ENCODE results near the gene CSTA. TPM values are rescaled to one million over a fixed set of nuclear protein-coding genes. Genes with fewer than 3 reads are reported as not detected.

CSTA gene
- total RNA-seq, 1 donor from 2014 or later = not detected

DNA sequence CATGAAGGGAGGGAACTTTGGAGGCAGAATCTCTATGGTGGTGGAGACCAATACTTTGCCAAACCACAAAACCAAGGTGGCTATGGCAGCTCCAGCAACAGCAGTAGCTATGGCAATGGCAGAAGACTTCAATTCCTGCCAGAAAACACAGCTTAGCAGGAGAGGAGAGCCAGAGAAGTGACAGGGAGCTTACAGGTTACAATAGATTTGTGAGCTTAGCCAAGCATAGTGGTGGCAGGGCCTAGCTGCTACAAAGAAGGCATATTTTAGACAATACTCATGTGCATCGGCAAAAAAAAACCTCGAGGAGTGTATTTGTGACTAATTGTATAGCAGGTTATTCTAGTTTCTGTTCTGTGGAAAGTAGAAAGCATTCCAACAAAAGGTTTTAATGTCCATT lies 6.4 kb upstream of the CSTA start:
- intact Hi-C loops (cut with micrococcal nuclease) = no loop called here
- no peak overlapping the region for H3K27ac Mint-ChIP-seq
- TF ChIP-seq, protein P1, sequence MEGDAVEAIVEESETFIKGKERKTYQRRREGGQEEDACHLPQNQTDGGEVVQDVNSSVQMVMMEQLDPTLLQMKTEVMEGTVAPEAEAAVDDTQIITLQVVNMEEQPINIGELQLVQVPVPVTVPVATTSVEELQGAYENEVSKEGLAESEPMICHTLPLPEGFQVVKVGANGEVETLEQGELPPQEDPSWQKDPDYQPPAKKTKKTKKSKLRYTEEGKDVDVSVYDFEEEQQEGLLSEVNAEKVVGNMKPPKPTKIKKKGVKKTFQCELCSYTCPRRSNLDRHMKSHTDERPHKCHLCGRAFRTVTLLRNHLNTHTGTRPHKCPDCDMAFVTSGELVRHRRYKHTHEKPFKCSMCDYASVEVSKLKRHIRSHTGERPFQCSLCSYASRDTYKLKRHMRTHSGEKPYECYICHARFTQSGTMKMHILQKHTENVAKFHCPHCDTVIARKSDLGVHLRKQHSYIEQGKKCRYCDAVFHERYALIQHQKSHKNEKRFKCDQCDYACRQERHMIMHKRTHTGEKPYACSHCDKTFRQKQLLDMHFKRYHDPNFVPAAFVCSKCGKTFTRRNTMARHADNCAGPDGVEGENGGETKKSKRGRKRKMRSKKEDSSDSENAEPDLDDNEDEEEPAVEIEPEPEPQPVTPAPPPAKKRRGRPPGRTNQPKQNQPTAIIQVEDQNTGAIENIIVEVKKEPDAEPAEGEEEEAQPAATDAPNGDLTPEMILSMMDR (IDR thresholded peaks at IDR 0.05) = no peak
- H3K27me3 Mint-ChIP-seq = peaks cover 5% of the 10 kb centered on the region
- ChIA-PET POLR2A (no interaction called here), CTCF (no interaction called here)
- no peak overlapping the region for H3K4me3 Mint-ChIP-seq
- DNase-seq = no peak
- ATAC-seq (ENCODE audit: low read depth) = no peak
- no peaks in the 10 kb centered on the region for H3K36me3 Mint-ChIP-seq (ENCODE audit: low read depth)
- H3K9me3 Mint-ChIP-seq = peaks cover 6% of the 10 kb centered on the region
- H3K4me1 Mint-ChIP-seq = no peaks in the 10 kb centered on the region

DNA sequence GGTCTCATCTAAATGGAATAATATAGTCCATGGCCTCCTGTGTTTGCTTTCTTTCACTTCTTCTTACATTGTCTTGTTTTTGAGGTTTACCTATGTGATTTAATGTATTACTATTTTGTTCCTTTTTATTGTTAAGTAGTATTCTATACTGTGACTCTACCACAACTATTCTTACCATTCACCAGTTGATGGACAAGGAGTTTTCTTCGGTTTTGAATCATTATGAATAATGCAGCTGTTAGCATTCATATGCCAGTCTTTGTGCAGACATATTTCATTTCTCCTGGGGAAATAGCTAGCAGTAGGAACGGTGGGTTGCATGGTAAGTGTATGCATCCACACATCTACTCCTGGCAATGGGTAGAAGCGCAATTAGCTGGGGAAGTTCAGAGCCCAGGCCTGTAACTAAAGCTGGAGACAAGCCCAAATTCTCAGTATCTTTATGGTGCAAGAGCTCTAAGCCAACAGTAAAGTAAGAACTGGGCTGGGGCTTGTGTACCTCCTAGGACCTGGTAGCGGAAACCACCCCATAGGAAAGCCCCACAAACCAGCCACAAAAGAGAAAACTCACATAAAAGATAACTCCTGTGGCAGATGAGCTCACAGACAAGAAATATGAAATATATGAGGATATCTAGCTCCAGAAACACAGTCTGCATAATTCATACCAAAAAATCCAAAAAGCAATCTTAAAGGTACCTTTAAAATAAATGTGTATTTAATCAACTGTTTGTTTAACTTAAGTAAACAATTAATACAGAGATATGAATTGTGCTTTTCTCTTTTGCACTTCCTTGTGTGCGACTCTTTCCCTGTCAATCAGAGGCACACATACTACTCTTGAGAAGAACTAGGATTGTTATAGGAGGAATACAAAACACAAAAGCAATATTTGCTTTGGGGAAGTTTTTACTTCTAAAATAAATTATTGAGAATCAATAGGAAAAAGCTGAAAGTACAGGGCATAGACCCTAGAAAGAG lies 2.7 kb upstream of the CSTA start:
- TF ChIP-seq, protein P1 (IDR thresholded peaks at IDR 0.05) = no peak
- intact Hi-C loops (cut with micrococcal nuclease) = no loop called here
- H3K36me3 Mint-ChIP-seq (ENCODE audit: low read depth) = no peaks in the 10 kb centered on the region
- H3K27ac Mint-ChIP-seq = no peak overlapping the region
- ChIA-PET CTCF (no interaction called here), POLR2A (no interaction called here)
- ATAC-seq (ENCODE audit: low read depth) (no peak), DNase-seq (no peak)
- H3K27me3 Mint-ChIP-seq = no peaks in the 10 kb centered on the region
- H3K4me3 Mint-ChIP-seq = no peak overlapping the region
- no peaks in the 10 kb centered on the region for H3K4me1 Mint-ChIP-seq
- peaks cover 6% of the 10 kb centered on the region for H3K9me3 Mint-ChIP-seq

DNA sequence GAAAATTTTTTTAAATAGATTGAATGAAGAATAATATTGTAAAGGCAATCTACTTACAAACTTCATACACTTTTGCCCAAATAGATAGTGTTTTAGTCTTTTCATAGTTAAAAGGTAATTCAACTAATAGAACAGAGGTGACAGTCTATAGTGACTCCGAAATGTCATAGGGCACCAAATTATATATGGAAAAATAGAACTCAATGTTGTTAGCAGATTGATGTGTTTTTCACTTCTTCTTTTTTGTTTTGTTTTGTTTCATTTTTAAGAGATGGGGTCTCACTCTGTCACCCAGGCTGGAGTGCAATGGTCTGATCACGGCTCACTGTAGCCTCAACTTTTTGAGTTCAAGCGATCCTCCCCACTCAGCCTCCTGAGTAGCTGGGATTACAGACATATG lies 721 bp downstream of the CSTA start:
- ChIA-PET POLR2A (no interaction called here), CTCF (interaction anchor here (1.4 kb wide), 1 partner anchor 224 kb away, joined by 4 read pairs; no protein-coding TSS in a partner anchor)
- no peak overlapping the region for H3K27ac Mint-ChIP-seq
- no peaks in the 10 kb centered on the region for H3K36me3 Mint-ChIP-seq (ENCODE audit: low read depth)
- no peak for DNase-seq
- TF ChIP-seq, protein P1 (IDR thresholded peaks at IDR 0.05) = no peak
- no peak overlapping the region for H3K4me3 Mint-ChIP-seq
- no peaks in the 10 kb centered on the region for H3K4me1 Mint-ChIP-seq
- H3K27me3 Mint-ChIP-seq = no peaks in the 10 kb centered on the region
- intact Hi-C loops (cut with micrococcal nuclease) = no loop called here
- ATAC-seq (ENCODE audit: low read depth) = no peak
- H3K9me3 Mint-ChIP-seq = no peaks in the 10 kb centered on the region

DNA sequence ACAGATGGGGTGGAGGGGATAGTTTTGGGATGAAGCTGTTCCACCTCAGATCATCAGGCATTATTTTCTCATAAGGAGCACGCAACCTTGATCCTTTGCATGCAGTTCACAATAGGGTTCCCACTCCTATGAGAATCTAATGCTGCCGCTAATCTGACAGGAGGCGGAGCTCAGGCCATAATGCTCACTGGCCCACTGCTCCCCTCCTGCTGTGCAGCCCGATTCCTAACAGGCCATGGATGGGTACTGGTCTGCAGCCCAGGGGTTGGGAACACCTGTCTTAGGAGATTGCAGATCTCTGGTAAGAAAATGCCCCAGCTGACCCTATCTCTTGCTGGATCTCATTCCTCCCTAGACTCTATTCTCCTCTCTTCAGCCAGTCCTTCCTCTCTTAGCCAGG lies 6.8 kb downstream of the CSTA start:
- Mint-ChIP-seq H3K36me3 (ENCODE audit: low read depth) (no peaks in the 10 kb centered on the region), H3K27ac (no peak overlapping the region), H3K4me3 (no peak overlapping the region), H3K4me1 (peaks cover 3% of the 10 kb centered on the region), H3K9me3 (no peaks in the 10 kb centered on the region), H3K27me3 (peaks cover 3% of the 10 kb centered on the region)
- DNase-seq (no peak), ATAC-seq (ENCODE audit: low read depth) (no peak)
- TF ChIP-seq, protein P1 (IDR thresholded peaks at IDR 0.05) = no peak
- intact Hi-C loops (cut with micrococcal nuclease) = no loop called here
- CTCF ChIA-PET = no interaction called here
- POLR2A ChIA-PET = no interaction called here

DNA sequence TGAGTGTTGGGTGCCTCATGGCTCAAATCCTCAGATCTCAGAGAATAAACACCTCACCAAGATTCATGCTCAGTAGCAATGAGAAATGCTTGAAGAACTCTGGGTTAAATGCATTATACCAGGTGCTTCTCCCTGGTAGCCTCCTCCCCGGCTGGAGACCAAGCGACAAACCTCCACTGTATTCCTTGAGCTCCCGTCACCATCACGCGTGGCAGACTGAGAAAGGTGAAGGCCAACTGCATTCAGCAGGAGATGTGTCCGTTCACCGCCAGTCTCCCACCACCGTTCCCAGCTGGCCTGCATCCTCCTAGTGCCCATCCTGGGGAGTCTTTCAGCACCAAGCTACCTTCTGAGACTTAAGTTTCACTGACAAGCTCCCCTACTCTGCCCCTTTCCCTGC lies 7.5 kb downstream of the CSTA start:
- no peak for ATAC-seq (ENCODE audit: low read depth)
- Mint-ChIP-seq H3K27ac (no peak overlapping the region), H3K4me3 (no peak overlapping the region), H3K9me3 (no peaks in the 10 kb centered on the region), H3K36me3 (ENCODE audit: low read depth) (no peaks in the 10 kb centered on the region), H3K27me3 (peaks cover 3% of the 10 kb centered on the region), H3K4me1 (peaks cover 3% of the 10 kb centered on the region)
- ChIA-PET POLR2A (no interaction called here), CTCF (no interaction called here)
- DNase-seq = no peak
- intact Hi-C loops (cut with micrococcal nuclease) = no loop called here
- TF ChIP-seq, protein P1 (IDR thresholded peaks at IDR 0.05) = no peak

Measured in activated B cell treated with CpG ODN at 0.5 μM for 24 hours (primary cell).